Right lobe of liver (tissue), 6 donors: Measurements from ENCODE around the gene COMMD4. TPM values are rescaled to one million over a fixed set of nuclear protein-coding genes. Genes with fewer than 3 reads are reported as not detected.
"Not testable (repeated sequence)": the region's sequence is repeated elsewhere in the genome, so short reads cannot be mapped to it uniquely, and the experiment has no call there.

ENCODE experiments used
- ATAC-seq, 4 donors: fragments of 200-7000 bp; cut with Tn5 transposase; one replicate each; pipeline ENCODE4 v1.9.1; 2020; ENCODE audit warnings: mild to moderate bottlenecking in 4 of 4, moderate library complexity in 4 of 4
- DNase-seq, 3 donors: peaks; one replicate each; pipeline ENCODE4 v3.0.0-alpha.2; 2020
- H3K27ac ChIP-seq, 3 donors: fragments of 200-600 bp; one replicate each; pipeline ENCODE4 v1.8.0; 2022
- H3K27me3 ChIP-seq, 2 donors: fragments of 200-600 bp; one replicate each; pipeline ENCODE4 v1.8.0; 2022
- H3K36me3 ChIP-seq, 4 donors: fragments of 200-600 bp; sonication (generic) in 1 of 4; one replicate each; pipeline versions ENCODE4 v1.5.1 to v1.8.0; 2017 to 2022; ENCODE audit warnings: control low read depth in 1 of 4
- H3K4me1 ChIP-seq, 4 donors: fragments of 200-600 bp; sonication (generic) in 1 of 4; one replicate each; pipeline versions ENCODE4 v1.5.1 to v1.8.0; 2017 to 2022; ENCODE audit warnings: control low read depth in 1 of 4
- H3K4me3 ChIP-seq, 3 donors: fragments of 200-600 bp; one replicate each; pipeline ENCODE4 v1.8.0; 2022
- H3K9me3 ChIP-seq, 4 donors: fragments of 200-600 bp; sonication (generic) in 1 of 4; one replicate each; pipeline versions ENCODE4 v1.5.1 to v1.8.0; 2017 to 2022; ENCODE audit warnings: control low read depth in 1 of 4
- POLR2A ChIP-seq: fragments of 450-650 bp; IDR thresholded peaks from one replicate; pipeline ENCODE4 v1.6.1; 2017; ENCODE audit warnings: antibody characterized with exemption, mild to moderate bottlenecking
- WGBS: methylation state at CpG from one replicate; pipeline ENCODE4 v1.1.6; 2018; ENCODE audit warnings: low coverage, low lambda C conversion rate; ENCODE audit not compliant: insufficient coverage; ENCODE audit errors: missing lambda C conversion rate; 5-methylcytosine and 5-hydroxymethylcytosine counted together
- intact Hi-C, 2 donors: fragments of 100-400 bp; cut with DNase I; formaldehyde crosslinking; loops; one replicate each; pipeline versions ENCODE4 v1.11.2 to v1.14.1; 2022
- total RNA-seq, 6 experiments: library from RNA; depleted of rRNA in 2 of 6; stranded (reverse); fragments of >200 nt in 2 of 6; fragmentation: NEBNext Ultra II Directional in 3 of 6; extraction: Animal tissue kit (Norgen Biotek cat#: 25700) in 3 of 6; gene quantifications; one replicate each; pipeline versions ENCODE4 v1.1.0 to v1.2.4, GENCODE V29; 2016 to 2023
- TF ChIP-seq, protein P1 (sequence below), 4 donors: fragments of 200-600 bp in 3 of 4; fragments of 450-650 bp in 1 of 4; IDR thresholded peaks; one replicate each; pipeline versions ENCODE4 v1.5.1 to v1.8.0; 2016 to 2022; ENCODE audit warnings: antibody characterized with exemption in 4 of 4, mild to moderate bottlenecking in 2 of 4
- donor health status: DM: no; HTN: yes; CAD: no.
- donor health status: DM: no; HTN: no; CAD: no.
- donor health status: DM: no; HTN: no; CAD: no.
- donor health status: DM: no; HTN: yes; CAD: no.
- donor health status: DM: no; HTN: yes; CAD: no.

The COMMD4 gene
- total RNA-seq, 6 experiments from 2014 or later = 25.6 to 57.0 (median 41.6) TPM

GRCh38 chr15:75329571-75329970 is 6.3 kb upstream of the COMMD4 start:
- Histone ChIP-seq H3K36me3 (no peaks in the 10 kb centered on the region), H3K27ac (no peak overlapping the region), H3K4me3 (no peak overlapping the region), H3K9me3 (no peaks in the 10 kb centered on the region), H3K4me1 (no peaks in the 10 kb centered on the region), H3K27me3 (no peaks in the 10 kb centered on the region)
- no peak for TF ChIP-seq POLR2A
- TF ChIP-seq, protein P1, sequence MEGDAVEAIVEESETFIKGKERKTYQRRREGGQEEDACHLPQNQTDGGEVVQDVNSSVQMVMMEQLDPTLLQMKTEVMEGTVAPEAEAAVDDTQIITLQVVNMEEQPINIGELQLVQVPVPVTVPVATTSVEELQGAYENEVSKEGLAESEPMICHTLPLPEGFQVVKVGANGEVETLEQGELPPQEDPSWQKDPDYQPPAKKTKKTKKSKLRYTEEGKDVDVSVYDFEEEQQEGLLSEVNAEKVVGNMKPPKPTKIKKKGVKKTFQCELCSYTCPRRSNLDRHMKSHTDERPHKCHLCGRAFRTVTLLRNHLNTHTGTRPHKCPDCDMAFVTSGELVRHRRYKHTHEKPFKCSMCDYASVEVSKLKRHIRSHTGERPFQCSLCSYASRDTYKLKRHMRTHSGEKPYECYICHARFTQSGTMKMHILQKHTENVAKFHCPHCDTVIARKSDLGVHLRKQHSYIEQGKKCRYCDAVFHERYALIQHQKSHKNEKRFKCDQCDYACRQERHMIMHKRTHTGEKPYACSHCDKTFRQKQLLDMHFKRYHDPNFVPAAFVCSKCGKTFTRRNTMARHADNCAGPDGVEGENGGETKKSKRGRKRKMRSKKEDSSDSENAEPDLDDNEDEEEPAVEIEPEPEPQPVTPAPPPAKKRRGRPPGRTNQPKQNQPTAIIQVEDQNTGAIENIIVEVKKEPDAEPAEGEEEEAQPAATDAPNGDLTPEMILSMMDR (IDR thresholded peaks at IDR 0.05) = no peak
- intact Hi-C loops = no loop called here
- 100% methylated on average over 1 of the region's 2 CpGs for WGBS
- no peak for ATAC-seq
- no peak for DNase-seq

DNA sequence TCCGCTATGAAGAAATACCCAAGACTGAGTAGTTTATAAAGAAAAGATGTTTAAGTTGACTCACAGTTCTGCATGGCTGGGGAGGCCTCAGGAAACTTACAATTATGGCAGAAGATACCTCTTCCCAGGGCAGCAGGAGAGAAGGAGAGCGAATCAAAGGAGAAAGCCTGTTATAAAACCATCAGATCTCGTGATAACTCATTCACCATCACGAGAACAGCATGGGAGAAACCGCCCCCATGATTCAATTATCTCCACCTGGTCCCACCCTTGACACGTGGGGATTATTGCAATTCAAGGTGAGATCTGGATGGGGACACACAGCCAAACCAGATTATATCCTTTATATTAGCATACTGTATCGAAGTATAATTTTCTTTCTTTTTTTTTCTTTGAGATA is 3.8 kb upstream of the COMMD4 start:
- ATAC-seq, H3K4me3 ChIP-seq, H3K9me3 ChIP-seq, H3K27me3 ChIP-seq, H3K36me3 ChIP-seq, H3K27ac ChIP-seq, DNase-seq, intact Hi-C loops: not testable (repeated sequence)
- WGBS = 68% methylated on average over 7 of the region's 7 CpGs
- peaks cover 0 to 14% (median 4%) of the 10 kb centered on the region in 4 donors for H3K4me1 ChIP-seq

GRCh38 chr15:75333654-75334419 is 2.0 kb upstream of the COMMD4 start:
- H3K36me3 ChIP-seq, DNase-seq, H3K27me3 ChIP-seq, ATAC-seq, H3K4me3 ChIP-seq, H3K9me3 ChIP-seq, H3K27ac ChIP-seq, intact Hi-C loops: not testable (repeated sequence)
- peaks cover 0 to 14% (median 4%) of the 10 kb centered on the region in 4 donors for H3K4me1 ChIP-seq
- WGBS = 85% methylated on average over 13 of the region's 15 CpGs

DNA sequence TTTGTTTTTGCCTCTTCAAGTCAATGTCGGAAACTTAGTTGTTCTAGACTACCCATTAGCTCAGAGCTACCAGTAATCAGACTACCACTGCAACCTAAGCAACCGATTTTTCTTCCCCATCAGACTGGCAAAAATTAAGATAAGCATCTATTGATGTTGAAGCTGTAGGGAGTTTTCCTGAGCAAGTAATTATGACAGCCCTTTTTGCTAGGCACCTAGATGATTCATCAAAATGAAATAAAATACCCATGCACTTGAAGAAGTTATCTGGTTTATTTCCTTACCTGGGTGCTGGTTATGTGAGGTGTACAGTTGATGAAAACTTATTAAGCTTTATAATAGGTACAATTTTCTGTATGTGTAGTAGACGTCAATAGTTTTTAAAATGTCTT is 554 bp upstream of the COMMD4 start:
- intact Hi-C loops = no loop called here
- Histone ChIP-seq H3K27me3 (no peaks in the 10 kb centered on the region), H3K36me3 (peaks cover 0 to 6% (median 0%) of the 10 kb centered on the region in 4 donors), H3K9me3 (no peaks in the 10 kb centered on the region), H3K4me3 (peak overlapping the region; percentile 73 to 94 (median 90)), H3K4me1 (peaks cover 0 to 14% (median 4%) of the 10 kb centered on the region in 4 donors), H3K27ac (peak overlapping the region in 2 of 3 donors; percentile 21 to 54)
- ATAC-seq = no peak
- 33% methylated on average over 3 of the region's 3 CpGs for WGBS
- DNase-seq = no peak
- TF ChIP-seq, protein P1 (IDR thresholded peaks at IDR 0.05) = no peak
- no peak for TF ChIP-seq POLR2A

GRCh38 chr15:75338661-75339240 is 2.9 kb downstream of the COMMD4 start:
- Histone ChIP-seq H3K36me3 (peaks cover 0 to 6% (median 0%) of the 10 kb centered on the region in 4 donors), H3K4me1 (peaks cover 0 to 14% (median 4%) of the 10 kb centered on the region in 4 donors), H3K27me3 (no peaks in the 10 kb centered on the region), H3K4me3 (no peak overlapping the region), H3K9me3 (no peaks in the 10 kb centered on the region), H3K27ac (no peak overlapping the region)
- DNase-seq (no peak), ATAC-seq (peak in 1 of 4 donors; percentile 11)
- WGBS = no CpG with 5 or more reads among the region's 11 CpGs
- no peak for TF ChIP-seq POLR2A
- TF ChIP-seq, protein P1 (IDR thresholded peaks at IDR 0.05) = no peak
- intact Hi-C loops = no loop called here
